ENCODE measurements around the gene ARHGAP5. TPM values are rescaled to one million over a fixed set of nuclear protein-coding genes. Genes with fewer than 3 reads are reported as not detected.

ARHGAP5 gene
- total RNA-seq, 3 donors from 2014 or later, result 115 to 189 (median 121) TPM

DNA sequence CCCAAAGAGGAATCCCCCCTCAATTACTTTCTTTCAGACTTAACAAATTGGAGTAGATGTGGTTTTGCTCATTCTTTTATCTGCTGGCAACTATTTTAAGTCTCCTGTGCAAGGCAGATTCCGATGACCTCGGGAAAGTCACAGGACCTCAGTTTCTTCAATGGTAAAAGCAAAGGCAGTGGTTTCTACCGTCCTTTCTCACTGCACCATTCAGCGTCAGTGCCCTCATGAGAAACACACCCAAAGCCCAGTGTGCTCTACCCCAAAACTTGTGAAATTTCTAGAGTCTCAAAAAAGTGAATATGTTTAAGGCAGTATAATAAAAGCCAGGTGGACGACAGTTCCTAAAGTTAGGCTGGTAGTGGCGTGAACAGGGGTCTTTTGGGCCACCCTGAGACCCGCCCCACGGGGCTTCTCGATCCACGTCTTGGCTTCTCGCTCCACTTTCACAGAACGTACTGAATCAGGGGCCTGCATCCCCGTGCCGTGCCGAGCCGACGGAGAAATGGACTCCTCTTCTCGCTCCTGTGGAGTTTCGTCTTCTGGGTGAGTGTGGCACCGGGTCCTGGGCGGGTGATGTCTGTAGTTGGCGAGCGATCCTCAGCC is 1.3 kb upstream of the ARHGAP5 start:
- Histone ChIP-seq H3K4me1 (no peaks in the 10 kb centered on the region), H3K4me3 (peak overlapping the region; percentile 77 to 95 (median 94)), H3K9me3 (no peaks in the 10 kb centered on the region), H3K36me3 (no peaks in the 10 kb centered on the region), H3K27me3 (no peaks in the 10 kb centered on the region), H3K27ac (peak overlapping the region; percentile 99)
- no peak for TF ChIP-seq POLR2A (IDR thresholded peaks at IDR 0.05)
- intact Hi-C loops (cut with DNase I; ENCODE audit: low total_unique reads), result no loop called here
- no peak for DNase-seq (ENCODE audit: low spot score in 2 of 2)

GRCh38 chr14:32076278-32077080 is 625 bp upstream of the ARHGAP5 start:
- H3K27me3 ChIP-seq, result no peaks in the 10 kb centered on the region
- intact Hi-C loops (cut with DNase I; ENCODE audit: low total_unique reads), result no loop called here
- no peaks in the 10 kb centered on the region for H3K4me1 ChIP-seq
- peak overlapping the region; percentile 77 to 95 (median 94) for H3K4me3 ChIP-seq
- TF ChIP-seq POLR2AphosphoS5 (IDR thresholded peaks at IDR 0.05), result peak; percentile 67 to 92 (median 85)
- TF ChIP-seq POLR2A (IDR thresholded peaks at IDR 0.05), result peak; percentile 75
- TF ChIP-seq, protein P1, sequence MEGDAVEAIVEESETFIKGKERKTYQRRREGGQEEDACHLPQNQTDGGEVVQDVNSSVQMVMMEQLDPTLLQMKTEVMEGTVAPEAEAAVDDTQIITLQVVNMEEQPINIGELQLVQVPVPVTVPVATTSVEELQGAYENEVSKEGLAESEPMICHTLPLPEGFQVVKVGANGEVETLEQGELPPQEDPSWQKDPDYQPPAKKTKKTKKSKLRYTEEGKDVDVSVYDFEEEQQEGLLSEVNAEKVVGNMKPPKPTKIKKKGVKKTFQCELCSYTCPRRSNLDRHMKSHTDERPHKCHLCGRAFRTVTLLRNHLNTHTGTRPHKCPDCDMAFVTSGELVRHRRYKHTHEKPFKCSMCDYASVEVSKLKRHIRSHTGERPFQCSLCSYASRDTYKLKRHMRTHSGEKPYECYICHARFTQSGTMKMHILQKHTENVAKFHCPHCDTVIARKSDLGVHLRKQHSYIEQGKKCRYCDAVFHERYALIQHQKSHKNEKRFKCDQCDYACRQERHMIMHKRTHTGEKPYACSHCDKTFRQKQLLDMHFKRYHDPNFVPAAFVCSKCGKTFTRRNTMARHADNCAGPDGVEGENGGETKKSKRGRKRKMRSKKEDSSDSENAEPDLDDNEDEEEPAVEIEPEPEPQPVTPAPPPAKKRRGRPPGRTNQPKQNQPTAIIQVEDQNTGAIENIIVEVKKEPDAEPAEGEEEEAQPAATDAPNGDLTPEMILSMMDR (IDR thresholded peaks at IDR 0.05), result no peak
- H3K9me3 ChIP-seq, result no peaks in the 10 kb centered on the region
- no peaks in the 10 kb centered on the region for H3K36me3 ChIP-seq
- DNase-seq (ENCODE audit: low spot score in 2 of 2), result peak; percentile 94 to 95
- peak overlapping the region; percentile 99 for H3K27ac ChIP-seq

DNA sequence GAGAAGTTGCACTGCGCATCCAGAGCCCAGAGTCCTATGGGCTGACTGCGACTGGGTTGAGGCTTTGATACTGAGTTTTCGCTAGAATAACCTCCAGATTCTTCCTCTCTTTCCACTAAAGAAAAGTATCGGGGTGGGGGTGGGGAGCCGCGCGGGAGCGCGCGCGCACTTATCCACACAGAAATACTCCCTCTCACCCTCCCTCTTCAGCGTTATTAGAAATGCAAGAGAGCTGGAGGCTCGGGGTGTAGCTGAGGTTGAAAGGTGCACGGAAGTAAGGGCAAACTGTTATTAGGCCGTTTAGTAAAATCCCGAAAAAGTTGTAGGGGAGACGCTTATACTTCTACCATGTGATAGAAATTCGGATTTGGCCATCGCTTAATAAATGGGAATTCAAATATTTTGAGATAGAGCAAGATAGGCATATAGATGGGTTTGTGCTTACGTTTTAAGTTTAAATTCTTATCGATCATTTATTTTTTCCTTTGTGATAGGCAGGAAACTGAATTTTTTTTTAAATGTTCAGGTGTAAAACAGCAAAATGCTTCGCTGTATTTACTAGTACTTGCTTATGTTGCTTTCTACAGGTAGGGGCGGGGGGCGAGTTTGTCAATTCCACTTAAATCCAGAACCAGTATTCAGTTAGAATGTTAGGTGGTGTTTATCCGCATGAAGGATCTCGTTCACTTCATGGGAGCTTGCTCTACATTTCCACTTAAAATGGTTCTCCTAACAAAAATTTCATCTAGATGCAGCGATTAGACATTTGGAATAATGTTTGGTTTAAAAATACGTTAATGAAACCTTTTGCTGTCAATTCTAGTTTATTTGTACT is 1.1 kb downstream of the ARHGAP5 start:
- peak overlapping the region; percentile 99 for H3K27ac ChIP-seq
- H3K27me3 ChIP-seq, result no peaks in the 10 kb centered on the region
- TF ChIP-seq POLR2A (IDR thresholded peaks at IDR 0.05) (no peak), POLR2AphosphoS5 (IDR thresholded peaks at IDR 0.05) (no peak)
- TF ChIP-seq, protein P1 (IDR thresholded peaks at IDR 0.05), result no peak
- H3K9me3 ChIP-seq, result no peaks in the 10 kb centered on the region
- no peaks in the 10 kb centered on the region for H3K36me3 ChIP-seq
- H3K4me1 ChIP-seq, result no peaks in the 10 kb centered on the region
- intact Hi-C loops (cut with DNase I; ENCODE audit: low total_unique reads), result no loop called here
- peak in 1 of 2 donors; percentile 39 for DNase-seq (ENCODE audit: low spot score in 2 of 2)
- H3K4me3 ChIP-seq, result peak overlapping the region; percentile 77 to 95 (median 94)

GRCh38 chr14:32078858-32079216 is 1.7 kb downstream of the ARHGAP5 start:
- Histone ChIP-seq H3K4me1 (no peaks in the 10 kb centered on the region), H3K27ac (peak overlapping the region; percentile 99), H3K9me3 (no peaks in the 10 kb centered on the region), H3K27me3 (no peaks in the 10 kb centered on the region), H3K36me3 (no peaks in the 10 kb centered on the region), H3K4me3 (peak overlapping the region; percentile 77 to 95 (median 94))
- no peak for DNase-seq (ENCODE audit: low spot score in 2 of 2)
- intact Hi-C loops (cut with DNase I; ENCODE audit: low total_unique reads), result no loop called here
- TF ChIP-seq POLR2A (IDR thresholded peaks at IDR 0.05) (no peak), POLR2AphosphoS5 (IDR thresholded peaks at IDR 0.05) (no peak)
- TF ChIP-seq, protein P1 (IDR thresholded peaks at IDR 0.05), result no peak

GRCh38 chr14:32079264-32079663 is 2.2 kb downstream of the ARHGAP5 start:
- no peaks in the 10 kb centered on the region for H3K27me3 ChIP-seq

More at GRCh38 chr14:32079264-32079663, 2.2 kb downstream of the ARHGAP5 start:
- no peak for DNase-seq (ENCODE audit: low spot score in 2 of 2)
- peak overlapping the region; percentile 99 for H3K27ac ChIP-seq
- H3K4me3 ChIP-seq, result peak overlapping the region in 2 of 3 donors; percentile 94 to 95
- intact Hi-C loops (cut with DNase I; ENCODE audit: low total_unique reads), result no loop called here
- no peaks in the 10 kb centered on the region for H3K36me3 ChIP-seq
- H3K4me1 ChIP-seq, result no peaks in the 10 kb centered on the region
- H3K9me3 ChIP-seq, result no peaks in the 10 kb centered on the region
- TF ChIP-seq, protein P1 (IDR thresholded peaks at IDR 0.05), result no peak
- no peak for TF ChIP-seq POLR2AphosphoS5 (IDR thresholded peaks at IDR 0.05)
- TF ChIP-seq POLR2A (IDR thresholded peaks at IDR 0.05), result no peak

Measured in breast epithelium (tissue), 4 donors.